Measurements from ENCODE around the gene PRKCH.
A peak's percentile ranks its signal among the peaks of the same experiment; 100 is the strongest.

The PRKCH gene

DNA sequence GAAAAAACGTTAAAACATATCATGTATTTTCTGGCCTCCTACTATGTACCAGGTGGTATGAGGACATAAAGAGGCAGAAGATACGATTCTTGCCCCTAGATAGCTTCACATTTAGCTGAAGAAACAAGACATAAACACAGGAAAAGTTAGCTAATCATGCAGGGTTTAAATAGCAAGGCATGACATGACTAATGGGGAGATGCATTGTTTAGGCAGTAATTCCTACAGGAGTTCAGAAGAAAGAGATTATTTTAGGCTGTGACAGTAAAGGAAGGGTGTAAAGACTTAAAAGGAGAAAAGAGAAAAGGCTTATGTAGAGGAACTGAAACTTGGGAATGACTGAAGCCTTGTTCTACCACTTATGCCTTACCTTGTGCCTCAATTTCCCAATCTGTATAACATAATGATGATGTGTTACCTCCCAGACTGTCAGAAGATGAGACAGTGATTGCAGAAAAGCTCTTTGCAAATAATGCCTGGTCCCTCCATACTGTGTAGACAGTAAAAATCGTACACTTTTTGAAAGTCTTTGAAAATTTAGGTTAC, 44.4 kb downstream of the PRKCH start:
- no peak for DNase-seq (ENCODE audit: low read depth, low spot score)

- peak; percentile 86 for DNase-seq (ENCODE audit: low read depth, low spot score)
These were observed 46.8 kb downstream of the PRKCH start for GRCh38 chr14:61368114-61368710.

DNA sequence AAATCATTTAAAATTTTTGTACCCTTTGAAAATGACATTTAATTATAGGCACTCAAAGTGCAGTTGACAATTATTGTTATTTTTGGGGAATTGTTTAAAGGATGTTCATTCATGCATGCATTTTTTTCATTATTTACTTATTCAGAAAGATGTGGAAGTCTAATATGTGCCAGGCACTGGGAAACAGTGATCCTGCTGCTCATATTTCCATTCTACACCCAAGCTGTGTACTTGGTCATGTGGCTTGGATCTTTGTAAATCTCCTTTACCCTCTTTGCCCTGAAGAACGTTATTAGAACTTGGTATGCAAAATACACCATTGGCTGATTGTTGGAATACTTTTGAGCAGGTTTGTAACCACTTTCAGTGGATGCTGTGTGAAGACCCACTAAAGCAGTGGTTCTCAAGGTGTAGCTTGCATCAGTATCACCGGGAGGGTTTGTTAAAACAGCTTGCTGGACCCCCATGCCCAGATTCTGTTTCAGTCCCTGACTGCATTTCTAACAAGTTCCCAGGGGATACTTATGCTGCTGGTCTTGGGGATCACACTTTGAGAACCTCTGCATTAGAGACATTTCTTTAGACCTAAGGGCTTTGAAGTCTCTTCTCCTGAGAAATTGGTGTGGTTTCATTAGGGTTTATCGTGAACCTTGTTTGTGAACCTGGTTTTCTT, 47.5 kb downstream of the PRKCH start:
- DNase-seq (ENCODE audit: low read depth, low spot score): no peak

- no peak for DNase-seq (ENCODE audit: low read depth, low spot score)
These were observed 48.1 kb downstream of the PRKCH start for GRCh38 chr14:61369454-61369810.

GRCh38 chr14:61372379-61372778, 51.0 kb downstream of the PRKCH start:
- no peak for DNase-seq (ENCODE audit: low read depth, low spot score)

DNA sequence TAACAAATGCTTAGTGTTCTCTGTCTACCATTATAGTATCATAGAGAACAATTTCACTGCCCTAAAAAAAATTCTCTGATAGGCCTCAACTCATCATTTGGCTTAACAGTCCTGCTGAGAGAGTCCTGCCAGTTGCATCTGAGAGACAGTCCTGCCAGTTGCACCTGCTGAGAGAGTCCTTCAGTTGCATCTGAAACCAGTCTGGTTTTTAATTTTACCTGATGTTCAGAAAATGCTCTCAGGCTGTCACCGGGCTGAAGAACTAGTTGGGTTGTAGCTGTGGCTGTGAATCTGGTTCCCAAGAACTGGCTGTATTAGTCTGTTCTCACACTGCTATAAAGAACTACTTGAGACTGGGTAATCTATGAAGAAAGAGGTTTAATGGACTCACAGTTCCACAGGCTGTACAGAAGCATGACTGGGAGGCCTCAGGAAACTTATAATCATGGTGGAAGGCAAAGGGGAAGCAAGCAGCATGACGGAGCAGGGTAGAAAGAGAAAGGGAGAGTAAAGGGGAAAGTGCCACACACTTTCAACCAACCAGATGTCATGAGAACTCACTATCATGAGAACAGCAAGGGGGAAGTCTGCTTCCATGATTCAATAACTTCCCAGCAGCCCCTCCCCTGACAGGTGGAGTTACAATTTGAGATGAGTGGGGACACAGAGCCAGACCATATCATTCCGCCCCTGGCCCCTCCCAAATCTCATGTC, 51.6 kb downstream of the PRKCH start:
- no peak for DNase-seq (ENCODE audit: low read depth, low spot score)

- no peak for DNase-seq (ENCODE audit: low read depth, low spot score)
These were observed 52.9 kb downstream of the PRKCH start for GRCh38 chr14:61374284-61374683.

DNA sequence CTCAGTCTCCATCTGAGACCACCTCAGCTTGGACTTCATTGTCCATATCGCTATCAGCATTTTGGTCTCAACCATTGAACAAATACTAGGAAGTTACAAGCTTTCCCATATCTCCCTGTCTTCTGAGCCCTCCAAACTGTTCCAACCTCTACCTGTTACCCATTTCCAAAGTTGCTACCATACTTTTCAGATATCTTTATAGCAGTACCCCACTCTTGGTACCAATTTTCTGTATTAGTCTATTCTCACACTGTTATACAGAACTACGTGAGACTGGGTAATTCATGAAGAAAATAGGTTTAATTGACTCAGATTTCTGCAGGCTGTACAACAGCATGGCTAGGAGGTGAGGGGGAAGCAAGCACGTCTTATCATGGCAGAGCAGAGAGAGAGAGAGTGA, 53.8 kb downstream of the PRKCH start:
- DNase-seq (ENCODE audit: low read depth, low spot score): no peak

GRCh38 chr14:61376314-61376713, 54.9 kb downstream of the PRKCH start:
- DNase-seq (ENCODE audit: low read depth, low spot score): no peak

- DNase-seq (ENCODE audit: low read depth, low spot score): no peak
These were observed 56.4 kb downstream of the PRKCH start for GRCh38 chr14:61377749-61378148.

DNA sequence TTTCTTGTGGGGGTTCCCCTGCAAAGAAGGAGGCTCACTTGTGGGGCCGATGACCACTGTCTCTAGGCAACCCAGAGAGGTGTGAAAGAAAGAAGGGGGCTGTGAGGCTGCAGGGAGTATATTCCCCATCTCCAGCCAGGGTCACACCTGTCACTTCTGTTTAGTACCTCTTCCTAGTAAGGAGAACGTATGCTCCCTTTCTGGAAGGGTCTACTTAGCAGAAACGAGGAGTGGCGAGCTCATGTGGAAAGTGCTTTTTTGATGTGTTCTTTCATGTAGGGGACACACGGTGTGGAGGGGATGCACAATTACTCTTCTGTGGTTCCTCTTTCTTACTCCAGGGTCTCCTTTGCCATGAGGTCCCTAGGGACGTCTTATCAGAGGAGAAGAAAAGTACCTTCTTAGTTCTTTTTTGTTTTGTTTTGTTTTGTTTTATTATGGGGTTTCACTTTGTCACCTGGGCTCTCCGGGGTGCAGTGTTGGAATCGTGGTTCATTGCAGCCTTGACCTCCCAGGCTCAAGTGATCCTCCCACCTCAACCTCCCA, 58.3 kb downstream of the PRKCH start:
- DNase-seq (ENCODE audit: low read depth, low spot score): no peak

- DNase-seq (ENCODE audit: low read depth, low spot score): peak; percentile 73
These were observed 59.6 kb downstream of the PRKCH start for GRCh38 chr14:61380984-61381383.

DNA sequence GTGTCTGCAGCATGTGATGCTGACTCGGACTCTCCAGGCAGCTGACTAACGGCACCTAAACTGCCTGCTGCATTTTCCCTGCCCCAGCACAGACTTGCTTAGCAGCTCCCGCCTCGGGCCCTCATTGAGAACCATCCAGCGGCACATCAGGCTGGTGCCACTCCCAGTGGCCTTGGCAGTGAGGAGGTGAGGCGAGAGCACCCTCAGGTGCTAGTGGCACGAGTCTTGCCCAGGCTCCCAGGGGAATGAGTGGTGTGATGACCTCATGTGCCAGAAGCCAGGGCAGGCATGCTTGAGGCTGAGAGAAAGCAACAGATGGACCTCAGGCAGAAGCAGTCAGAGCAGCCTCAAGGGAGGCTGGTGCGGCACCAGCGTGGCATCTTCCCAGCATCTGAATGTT, 60.2 kb downstream of the PRKCH start:
- DNase-seq (ENCODE audit: low read depth, low spot score): no peak

DNA sequence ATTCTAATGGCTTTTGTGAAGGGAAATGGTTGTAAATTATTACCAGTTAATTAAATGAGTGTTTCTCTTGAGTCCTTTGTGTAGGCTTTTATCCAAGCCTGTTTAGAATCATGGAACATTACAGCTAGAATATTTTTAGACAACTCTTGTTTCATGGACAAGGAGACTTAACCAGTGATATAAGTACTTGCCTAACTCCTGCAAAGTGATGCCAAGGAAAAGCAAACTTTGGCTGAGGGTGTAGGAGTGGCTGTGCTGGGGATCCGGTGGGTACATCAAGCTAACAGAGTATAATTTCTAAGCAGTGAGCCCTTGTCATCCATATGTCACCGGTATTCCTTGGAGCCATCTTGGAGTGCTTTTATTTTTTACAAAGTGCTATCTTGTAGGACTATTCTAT, 61.5 kb downstream of the PRKCH start:
- DNase-seq (ENCODE audit: low read depth, low spot score): no peak

- DNase-seq (ENCODE audit: low read depth, low spot score): no peak
These were observed 63.8 kb downstream of the PRKCH start for GRCh38 chr14:61385002-61385685.

- DNase-seq (ENCODE audit: low read depth, low spot score): no peak
These were observed 64.9 kb downstream of the PRKCH start for GRCh38 chr14:61386173-61386772.

DNA sequence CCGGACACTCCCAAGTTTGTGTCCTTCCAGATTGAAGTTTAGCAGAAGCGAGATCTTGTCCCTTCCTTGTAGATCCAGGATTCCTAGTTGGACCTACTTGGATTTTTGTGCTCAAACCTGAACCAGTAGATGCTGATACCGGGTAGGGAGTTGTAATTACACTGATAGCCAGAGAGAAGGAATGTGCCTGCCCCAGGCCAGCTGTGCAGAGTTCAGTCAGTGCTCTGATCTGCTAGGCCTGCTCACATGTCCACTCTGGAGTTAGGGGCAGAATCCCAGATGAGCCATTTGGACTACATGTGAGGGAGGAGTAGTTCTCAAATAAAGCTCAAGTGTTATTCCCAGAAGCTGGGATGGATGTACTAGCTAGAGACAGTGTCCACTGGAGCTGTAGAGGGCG, 65.7 kb downstream of the PRKCH start:
- DNase-seq (ENCODE audit: low read depth, low spot score): peak; percentile 54

- peak; percentile 69 for DNase-seq (ENCODE audit: low read depth, low spot score)
These were observed 67.0 kb downstream of the PRKCH start for GRCh38 chr14:61388173-61388975.

GRCh38 chr14:61388976-61389576, 67.7 kb downstream of the PRKCH start:
- DNase-seq (ENCODE audit: low read depth, low spot score): no peak

DNA sequence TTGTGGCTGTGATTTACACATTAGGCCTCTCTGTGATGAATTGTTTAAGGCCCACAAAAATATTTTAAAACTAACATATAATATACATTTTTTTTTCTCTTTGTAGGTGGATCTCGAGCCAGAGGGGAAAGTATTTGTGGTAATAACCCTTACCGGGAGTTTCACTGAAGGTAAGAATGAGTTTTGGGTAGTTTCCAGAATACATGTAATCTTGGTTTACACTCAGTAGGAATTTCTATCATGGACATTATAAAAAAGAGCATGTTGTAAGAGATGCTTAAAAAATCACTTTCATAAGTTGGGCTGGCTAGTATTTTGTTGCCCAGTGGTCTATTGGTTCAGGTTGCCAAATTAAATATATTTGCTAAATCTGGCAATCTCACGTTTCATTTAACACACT, 69.7 kb downstream of the PRKCH start:
- no peak for DNase-seq (ENCODE audit: low read depth, low spot score)
